HUES6 (cell line): ENCODE data around the gene PACS1.

Experiments
- H3K27ac ChIP-seq: 2 replicates; pipeline ENCODE4 v1.7.0; 2013; ENCODE audit warnings: low read depth, mild to moderate bottlenecking, low read length, inconsistent platforms
- H3K27me3 ChIP-seq: 2 replicates; pipeline ENCODE4 v1.6.1; 2013; ENCODE audit warnings: low read length; ENCODE audit not compliant: control insufficient read depth, insufficient read depth
- H3K36me3 ChIP-seq: 2 replicates; pipeline ENCODE4 v1.6.1; 2013; ENCODE audit warnings: low read length; ENCODE audit not compliant: control insufficient read depth, insufficient read depth
- H3K4me1 ChIP-seq: 2 replicates; pipeline ENCODE4 v1.6.1; 2013; ENCODE audit warnings: low read length; ENCODE audit not compliant: control insufficient read depth, insufficient read depth
- H3K4me3 ChIP-seq: 2 replicates; pipeline ENCODE4 v1.5.1; 2013; ENCODE audit warnings: low read depth, low read length
- H3K9ac ChIP-seq: one replicate; pipeline ENCODE4 v1.6.1; 2013; ENCODE audit warnings: mild to moderate bottlenecking, low read length
- H3K9me3 ChIP-seq: 2 replicates; pipeline ENCODE4 v1.6.1; 2013; ENCODE audit warnings: low read depth, low read length; ENCODE audit not compliant: control insufficient read depth, insufficient read depth

Gene PACS1

GRCh38 chr11:66172146-66172545 lies 102.1 kb downstream of the PACS1 start:
- Histone ChIP-seq H3K4me1 (no peaks in the 10 kb centered on the region), H3K36me3 (no peaks in the 10 kb centered on the region), H3K27me3 (no peaks in the 10 kb centered on the region), H3K4me3 (no peak overlapping the region), H3K9me3 (no peaks in the 10 kb centered on the region), H3K27ac (no peak overlapping the region), H3K9ac (no peak overlapping the region)

DNA sequence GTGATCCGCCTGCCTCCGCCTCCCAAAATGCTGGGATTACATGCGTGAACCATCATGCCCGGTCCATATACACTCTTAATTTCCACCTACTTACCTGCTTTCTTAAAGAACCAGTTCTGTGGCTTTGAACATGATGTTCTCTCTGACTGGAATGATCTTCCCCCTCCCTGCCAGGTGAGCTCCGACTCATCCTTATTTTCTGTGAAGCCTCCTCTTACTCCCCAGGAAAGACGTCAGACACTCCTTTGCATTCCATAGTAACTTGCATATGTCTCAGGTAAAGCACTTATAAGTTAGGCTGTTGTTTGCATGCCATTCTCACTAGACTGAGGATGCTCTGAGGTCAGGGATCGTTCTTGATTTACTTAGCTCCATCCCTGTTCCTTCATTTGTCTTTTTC lies 106.6 kb downstream of the PACS1 start:
- Histone ChIP-seq H3K27ac (no peak overlapping the region), H3K9me3 (no peaks in the 10 kb centered on the region), H3K27me3 (no peaks in the 10 kb centered on the region), H3K4me3 (no peak overlapping the region), H3K9ac (no peak overlapping the region), H3K4me1 (no peaks in the 10 kb centered on the region), H3K36me3 (no peaks in the 10 kb centered on the region)

DNA sequence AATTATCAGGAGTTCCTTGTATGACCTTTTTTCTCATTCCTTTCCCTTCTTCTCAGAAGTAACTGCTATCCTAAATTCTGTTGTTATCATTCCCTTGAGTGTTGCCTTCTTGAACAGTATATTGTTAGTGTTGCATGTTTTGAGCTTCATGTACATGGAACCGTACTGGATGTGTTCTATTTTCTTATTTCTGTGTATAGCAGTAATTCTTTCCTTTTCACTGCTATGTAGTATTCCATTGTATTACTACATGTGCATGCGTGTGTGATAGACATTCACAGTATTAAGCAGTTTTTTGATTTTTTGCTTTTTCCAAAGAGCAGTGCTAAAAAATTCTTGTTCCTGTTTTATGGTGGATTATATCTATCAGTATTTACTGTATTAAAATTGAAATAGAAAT lies 108.1 kb downstream of the PACS1 start:
- Histone ChIP-seq H3K4me3 (no peak overlapping the region), H3K9ac (no peak overlapping the region), H3K9me3 (no peaks in the 10 kb centered on the region), H3K27ac (no peak overlapping the region), H3K27me3 (no peaks in the 10 kb centered on the region), H3K4me1 (no peaks in the 10 kb centered on the region), H3K36me3 (no peaks in the 10 kb centered on the region)

DNA sequence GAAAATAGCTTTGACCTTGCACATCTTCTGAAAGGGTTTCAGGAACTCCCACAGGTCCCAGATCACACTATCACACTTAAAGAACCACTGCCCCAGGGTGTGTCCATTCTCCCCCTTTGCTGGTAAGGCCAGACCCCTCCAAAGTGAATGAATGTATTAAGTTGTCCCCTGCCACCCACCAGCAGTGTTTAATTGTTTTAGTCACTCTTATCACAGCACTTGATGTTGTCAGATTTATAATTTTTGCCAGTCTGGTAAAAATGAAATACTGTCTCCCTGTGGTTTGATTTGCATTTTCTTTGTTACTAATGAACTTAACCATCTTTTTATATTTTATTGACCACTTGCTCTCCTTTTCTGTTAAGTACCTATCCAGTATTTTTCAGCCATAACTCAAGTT lies 108.8 kb downstream of the PACS1 start:
- Histone ChIP-seq H3K27me3 (no peaks in the 10 kb centered on the region), H3K9ac (no peak overlapping the region), H3K4me3 (no peak overlapping the region), H3K36me3 (no peaks in the 10 kb centered on the region), H3K9me3 (no peaks in the 10 kb centered on the region), H3K4me1 (no peaks in the 10 kb centered on the region), H3K27ac (no peak overlapping the region)

GRCh38 chr11:66181632-66182315 lies 111.7 kb downstream of the PACS1 start:
- Histone ChIP-seq H3K27ac (no peak overlapping the region), H3K4me1 (no peaks in the 10 kb centered on the region), H3K27me3 (no peaks in the 10 kb centered on the region), H3K4me3 (no peak overlapping the region), H3K9me3 (no peaks in the 10 kb centered on the region), H3K36me3 (no peaks in the 10 kb centered on the region), H3K9ac (no peak overlapping the region)

- Histone ChIP-seq H3K4me1 (no peaks in the 10 kb centered on the region), H3K9me3 (no peaks in the 10 kb centered on the region), H3K9ac (no peak overlapping the region), H3K27me3 (no peaks in the 10 kb centered on the region), H3K36me3 (no peaks in the 10 kb centered on the region), H3K27ac (no peak overlapping the region), H3K4me3 (no peak overlapping the region)
Measured at GRCh38 chr11:66183494-66184048, 113.5 kb downstream of the PACS1 start.

- no peak overlapping the region for H3K9ac ChIP-seq
- H3K36me3 ChIP-seq: no peaks in the 10 kb centered on the region
- H3K27ac ChIP-seq: no peak overlapping the region
- no peaks in the 10 kb centered on the region for H3K27me3 ChIP-seq
- no peaks in the 10 kb centered on the region for H3K4me1 ChIP-seq
- H3K9me3 ChIP-seq: no peaks in the 10 kb centered on the region
- H3K4me3 ChIP-seq: no peak overlapping the region
Measured at GRCh38 chr11:66184728-66185127, 114.7 kb downstream of the PACS1 start.

- no peaks in the 10 kb centered on the region for H3K9me3 ChIP-seq
- no peaks in the 10 kb centered on the region for H3K36me3 ChIP-seq
- no peak overlapping the region for H3K4me3 ChIP-seq
- no peak overlapping the region for H3K27ac ChIP-seq
- H3K9ac ChIP-seq: no peak overlapping the region
- no peaks in the 10 kb centered on the region for H3K27me3 ChIP-seq
- no peaks in the 10 kb centered on the region for H3K4me1 ChIP-seq
Measured at GRCh38 chr11:66186470-66186869, 116.4 kb downstream of the PACS1 start.

DNA sequence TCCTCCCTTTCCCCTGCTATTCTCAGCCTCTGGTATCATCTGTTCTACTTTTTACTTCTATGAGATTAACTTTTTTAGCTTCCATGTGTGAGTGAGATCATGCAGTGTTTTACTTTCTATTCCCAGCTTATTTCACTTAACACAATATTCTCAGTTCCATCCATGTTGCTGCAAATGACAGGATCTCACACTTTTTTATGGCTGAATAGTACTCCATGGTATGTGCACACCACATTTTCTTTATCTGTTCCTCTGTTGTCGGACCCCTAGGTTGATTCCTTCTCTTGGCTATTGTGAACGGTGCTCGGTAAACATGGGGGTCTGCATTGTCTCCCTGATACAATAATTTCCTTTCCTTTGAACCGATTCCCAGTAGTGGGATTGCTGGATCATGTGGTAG lies 117.4 kb downstream of the PACS1 start:
- Histone ChIP-seq H3K4me1 (peaks cover 3% of the 10 kb centered on the region; the same call in 1 of the 2 replicates), H3K9me3 (no peaks in the 10 kb centered on the region), H3K9ac (no peak overlapping the region), H3K27me3 (no peaks in the 10 kb centered on the region), H3K36me3 (no peaks in the 10 kb centered on the region), H3K27ac (no peak overlapping the region), H3K4me3 (no peak overlapping the region)

DNA sequence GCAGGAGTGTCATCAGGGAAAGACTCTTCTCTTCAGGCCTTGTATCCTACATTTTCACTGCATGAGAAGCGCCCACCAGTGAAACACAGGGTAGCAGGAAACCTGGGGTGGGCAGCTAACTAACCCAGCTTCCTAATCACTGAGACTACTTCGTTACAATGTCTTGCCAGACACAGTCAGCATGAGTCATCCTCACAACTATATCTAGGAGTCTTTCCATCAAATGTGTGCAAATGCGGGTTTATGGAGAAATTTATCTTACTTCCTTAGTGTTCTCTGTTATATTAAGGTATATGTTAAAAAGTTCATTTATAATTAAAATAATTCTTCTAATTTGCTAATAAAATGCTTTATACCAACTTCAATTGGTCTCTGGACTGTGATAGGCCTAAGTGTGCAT lies 118.5 kb downstream of the PACS1 start:
- Histone ChIP-seq H3K9me3 (no peaks in the 10 kb centered on the region), H3K9ac (no peak overlapping the region), H3K4me3 (no peak overlapping the region), H3K27ac (no peak overlapping the region), H3K27me3 (no peaks in the 10 kb centered on the region), H3K36me3 (peaks cover 3% of the 10 kb centered on the region), H3K4me1 (peaks cover 3% of the 10 kb centered on the region; the same call in 1 of the 2 replicates)

DNA sequence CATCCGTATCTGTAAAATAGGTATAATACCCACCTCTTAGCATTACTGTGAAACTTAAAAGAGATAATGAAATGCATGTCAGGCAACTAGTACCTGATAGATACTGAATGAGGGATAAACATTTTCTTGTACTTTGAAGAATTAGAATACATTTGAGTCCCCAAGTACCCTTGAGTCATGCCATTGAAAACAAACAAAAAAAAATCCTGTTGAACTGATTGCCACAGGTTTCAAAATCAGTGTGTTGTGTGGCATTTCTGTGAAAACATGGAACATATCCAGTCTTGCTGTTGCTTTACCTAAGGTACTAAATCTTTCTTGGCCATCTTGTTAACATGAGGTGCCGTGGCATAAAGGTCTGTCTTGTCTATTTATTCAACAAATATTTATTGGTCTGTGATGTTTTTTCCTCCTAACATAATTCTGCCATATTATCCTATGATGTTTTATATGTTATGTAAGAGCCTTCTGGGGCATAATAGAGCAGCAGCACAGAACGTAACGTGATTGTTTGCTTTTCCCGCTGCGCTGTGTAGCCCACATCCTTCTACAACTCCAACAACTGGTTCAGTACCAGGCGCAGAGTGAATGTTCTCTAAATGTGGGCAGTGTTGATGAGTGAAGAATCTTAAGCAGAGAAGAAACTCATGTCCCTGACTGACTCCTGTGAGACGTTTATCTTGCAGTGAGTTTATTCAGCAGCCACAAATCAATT lies 119.1 kb downstream of the PACS1 start:
- Histone ChIP-seq H3K9me3 (no peaks in the 10 kb centered on the region), H3K27me3 (no peaks in the 10 kb centered on the region), H3K9ac (no peak overlapping the region), H3K4me1 (peaks cover 3% of the 10 kb centered on the region; the same call in 1 of the 2 replicates), H3K27ac (no peak overlapping the region), H3K36me3 (peaks cover 5% of the 10 kb centered on the region), H3K4me3 (no peak overlapping the region)
